HG03280 (cell line): ENCODE data around the gene TBX2.
A peak's percentile ranks its signal among the peaks of the same experiment; 100 is the strongest.

ENCODE experiments used
- ATAC-seq: cut with Tn5 transposase; IDR thresholded peaks from one replicate; pipeline ENCODE4 v1.9.1; 2021; ENCODE audit warnings: mild to moderate bottlenecking, moderate library complexity; ENCODE audit not compliant: unreplicated experiment

Gene TBX2

GRCh38 chr17:61400066-61400716 lies 548 bp downstream of the TBX2 start:
- ATAC-seq, result no peak

- no peak for ATAC-seq
Measured at GRCh38 chr17:61400717-61401388, 1.2 kb downstream of the TBX2 start.

- no peak for ATAC-seq
Measured at GRCh38 chr17:61401389-61402072, 1.9 kb downstream of the TBX2 start.

- no peak for ATAC-seq
Measured at GRCh38 chr17:61402073-61402541, 2.5 kb downstream of the TBX2 start.

GRCh38 chr17:61402978-61403800 lies 3.5 kb downstream of the TBX2 start:
- ATAC-seq, result no peak

GRCh38 chr17:61403801-61404662 lies 4.4 kb downstream of the TBX2 start:
- no peak for ATAC-seq

GRCh38 chr17:61404663-61404912 lies 4.9 kb downstream of the TBX2 start:
- no peak for ATAC-seq

DNA sequence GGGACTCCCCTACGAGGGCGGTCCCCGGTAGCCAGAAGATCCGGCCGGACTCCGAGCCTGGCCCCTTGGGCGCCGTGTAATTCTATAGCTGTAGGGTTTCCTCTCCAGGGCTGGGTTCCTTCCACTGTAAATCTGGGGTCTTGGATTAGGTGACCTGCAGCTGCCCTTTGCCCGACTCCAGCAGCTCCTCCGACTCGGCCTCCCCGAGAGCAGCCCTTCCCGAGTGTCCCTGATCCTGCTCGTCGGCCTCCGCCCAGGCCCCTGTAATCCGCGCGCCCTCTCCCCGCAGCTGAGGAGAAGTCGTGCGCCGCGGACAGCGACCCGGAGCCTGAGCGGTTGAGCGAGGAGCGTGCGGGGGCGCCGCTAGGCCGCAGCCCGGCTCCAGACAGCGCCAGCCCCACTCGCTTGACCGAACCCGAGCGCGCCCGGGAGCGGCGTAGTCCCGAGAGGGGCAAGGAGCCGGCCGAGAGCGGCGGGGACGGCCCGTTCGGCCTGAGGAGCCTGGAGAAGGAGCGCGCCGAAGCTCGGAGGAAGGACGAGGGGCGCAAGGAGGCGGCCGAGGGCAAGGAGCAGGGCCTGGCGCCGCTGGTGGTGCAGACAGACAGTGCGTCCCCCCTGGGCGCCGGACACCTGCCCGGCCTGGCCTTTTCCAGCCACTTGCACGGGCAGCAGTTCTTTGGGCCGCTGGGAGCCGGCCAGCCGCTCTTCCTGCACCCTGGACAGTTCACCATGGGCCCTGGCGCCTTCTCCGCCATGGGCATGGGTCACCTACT lies 5.5 kb downstream of the TBX2 start:
- no peak for ATAC-seq

- no peak for ATAC-seq
Measured at GRCh38 chr17:61405686-61406536, 6.3 kb downstream of the TBX2 start.

GRCh38 chr17:61406537-61406845 lies 6.8 kb downstream of the TBX2 start:
- ATAC-seq, result no peak

DNA sequence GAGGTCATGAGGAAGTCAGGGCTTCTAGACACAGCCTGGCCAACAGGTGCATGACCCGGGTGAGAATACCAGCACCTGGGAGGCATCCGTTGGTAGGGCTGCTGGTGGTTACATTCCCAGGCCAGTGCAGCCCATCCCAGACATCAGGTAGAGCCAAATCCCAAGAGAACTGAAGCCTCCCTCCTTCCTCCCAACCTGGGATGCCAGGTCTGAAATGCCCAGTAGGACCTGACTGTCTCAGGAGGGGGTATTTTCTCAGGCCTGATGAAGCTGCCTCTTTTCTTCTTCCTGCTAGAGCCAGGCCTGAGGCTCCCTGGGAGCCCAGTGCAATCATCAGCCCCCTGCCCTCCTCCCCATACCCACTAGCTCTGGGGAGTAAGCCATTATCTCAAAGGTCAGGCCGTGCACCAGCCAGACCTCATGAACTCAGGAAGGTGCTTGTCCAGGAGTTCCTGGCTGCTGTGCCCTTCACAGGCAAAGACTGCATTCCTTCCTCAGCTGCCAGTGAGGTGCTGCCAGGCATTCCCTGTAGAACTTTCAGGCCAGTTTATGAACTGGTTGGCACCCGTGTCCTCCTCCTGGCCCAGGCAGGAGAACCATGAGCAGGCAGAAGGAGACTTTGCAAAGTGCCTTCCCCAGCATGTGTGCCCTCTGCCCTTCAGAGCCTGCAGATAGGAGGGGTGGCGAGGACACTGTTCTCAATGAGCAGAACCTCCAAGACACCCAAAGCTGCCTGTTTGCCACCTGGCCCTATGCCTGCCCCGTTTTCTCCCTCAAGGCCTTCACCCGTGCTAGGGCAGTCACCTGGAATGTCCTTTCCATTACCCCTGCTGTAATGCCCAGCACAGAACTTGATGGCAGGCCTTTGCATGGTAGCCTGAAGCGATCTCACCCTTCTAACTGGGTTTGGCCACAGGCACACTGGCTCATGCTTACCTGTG lies 7.6 kb downstream of the TBX2 start:
- ATAC-seq, result no peak

DNA sequence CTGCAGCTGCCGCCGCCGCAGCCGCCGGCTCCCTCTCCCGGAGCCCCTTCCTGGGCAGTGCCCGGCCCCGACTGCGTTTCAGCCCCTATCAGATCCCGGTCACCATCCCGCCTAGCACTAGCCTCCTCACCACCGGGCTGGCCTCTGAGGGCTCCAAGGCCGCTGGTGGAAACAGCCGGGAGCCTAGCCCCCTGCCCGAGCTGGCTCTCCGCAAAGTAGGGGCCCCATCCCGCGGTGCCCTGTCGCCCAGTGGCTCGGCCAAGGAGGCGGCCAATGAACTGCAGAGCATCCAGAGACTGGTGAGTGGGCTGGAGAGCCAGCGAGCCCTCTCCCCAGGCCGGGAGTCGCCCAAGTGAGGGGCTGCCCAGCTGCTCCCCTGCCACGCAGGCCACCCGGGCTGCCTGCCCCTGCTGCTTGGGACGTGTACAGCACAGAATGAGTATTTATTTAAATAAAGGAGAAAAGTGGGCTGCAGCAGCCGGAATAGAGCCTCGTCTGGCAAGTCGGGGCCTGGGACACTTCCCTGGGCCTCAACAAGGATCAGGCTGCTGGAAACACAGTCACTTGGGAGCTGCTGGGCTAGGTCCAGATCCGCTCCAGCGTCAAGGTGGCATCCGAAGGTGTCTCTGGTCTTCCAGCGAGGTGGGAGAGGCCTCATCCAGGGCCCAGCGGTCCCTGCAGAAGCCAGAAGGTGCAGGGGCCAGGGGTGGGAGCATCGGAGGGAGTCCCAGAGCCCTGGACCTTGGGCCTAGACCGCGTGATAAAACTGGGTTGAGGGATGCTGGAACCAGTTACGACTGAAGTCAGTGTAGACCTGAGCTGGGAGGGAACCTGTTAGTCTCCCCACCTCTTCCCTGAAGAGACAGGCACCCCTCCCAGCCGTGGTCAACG lies 8.8 kb downstream of the TBX2 start:
- ATAC-seq, result no peak

GRCh38 chr17:61409301-61410112 lies 9.9 kb downstream of the TBX2 start:
- peak; percentile 33 for ATAC-seq

DNA sequence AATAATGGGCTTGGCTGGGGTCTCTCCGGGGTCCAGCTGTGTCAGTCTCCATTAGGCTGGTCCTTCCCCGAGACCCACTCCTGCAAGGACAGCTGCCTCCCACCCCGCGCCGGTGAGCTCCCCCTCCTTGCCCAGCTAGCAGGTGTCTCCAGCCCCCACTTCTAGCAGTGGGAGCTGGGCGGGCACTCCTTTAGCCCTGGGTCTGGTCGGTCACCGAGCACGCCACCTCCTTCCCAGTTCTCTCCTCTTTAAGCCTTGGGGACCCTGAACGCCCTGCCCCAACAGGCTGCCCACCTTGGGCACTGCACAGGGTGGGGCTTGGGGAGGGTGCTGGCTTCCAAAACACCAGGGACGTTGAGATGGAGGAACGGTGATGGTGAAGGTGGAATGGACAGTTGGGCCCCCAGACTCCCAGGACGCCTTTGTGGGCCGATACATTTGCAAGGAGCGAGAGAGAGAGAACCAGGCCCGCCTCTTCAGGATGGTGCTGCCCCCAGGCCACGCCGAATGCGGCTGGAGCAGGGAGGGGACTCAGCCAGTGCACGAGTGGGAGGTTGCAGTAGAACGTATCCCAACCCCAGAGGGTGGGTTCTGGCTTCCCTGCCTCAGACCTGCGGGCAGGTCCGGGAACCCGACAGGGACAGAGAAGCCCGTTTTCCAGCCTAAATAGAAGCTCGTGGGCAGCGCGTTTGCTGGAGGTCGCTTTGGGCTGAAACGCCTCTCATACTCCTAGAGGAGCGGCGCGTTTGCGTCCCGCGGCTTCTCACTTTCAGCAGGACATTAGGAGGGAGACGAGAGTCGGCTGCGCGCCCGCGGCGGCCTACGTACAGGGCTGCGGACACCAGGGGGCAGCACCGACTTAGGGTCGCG lies 10.7 kb downstream of the TBX2 start:
- no peak for ATAC-seq

DNA sequence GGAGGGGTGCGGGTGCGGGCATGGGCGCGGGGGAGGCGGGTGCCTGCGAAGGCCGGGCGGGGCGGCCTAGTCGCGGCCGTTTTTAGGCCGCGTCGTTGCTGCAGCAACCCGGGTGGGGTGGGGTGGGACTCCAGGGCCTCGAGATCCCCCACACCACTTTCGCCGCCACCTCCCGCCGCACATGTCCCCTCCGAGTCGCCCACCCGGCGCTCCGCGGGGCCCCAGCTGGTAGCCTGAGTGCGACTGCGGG lies 11.3 kb downstream of the TBX2 start:
- ATAC-seq, result no peak
